ENCODE measurements around the gene RD3L. TPM values are rescaled to one million over a fixed set of nuclear protein-coding genes. Genes with fewer than 3 reads are reported as not detected.
A peak's percentile ranks its signal among the peaks of the same experiment; 100 is the strongest.

Gene RD3L
- total RNA-seq, 1 experiment from 2014 or later: not detected

GRCh38 chr14:103908580-103908979 lies 33.7 kb downstream of the RD3L start:
- no peak overlapping the region for H3K27ac ChIP-seq (ENCODE audit: low read depth, low read length)
- CTCF ChIA-PET: interaction anchor here (0.9 kb wide), 1 partner anchor 100 kb away, joined by 4 read pairs; no protein-coding TSS in a partner anchor

GRCh38 chr14:103905842-103906456 lies 36.4 kb downstream of the RD3L start:
- Histone ChIP-seq H3K4me2 (ENCODE audit: low read length) (no peak overlapping the region), H3K27ac (ENCODE audit: low read depth, low read length) (no peak overlapping the region), H3K4me3 (replicated peaks in 1 of 2; ENCODE audit: low read depth in 1 of 2, low read length in 2 of 2) (no peak overlapping the region), H3K4me1 (ENCODE audit: control insufficient read depth in 1 of 2, insufficient read depth in 2 of 2, low read length in 2 of 2) (peaks cover 5 to 15% of the 10 kb centered on the region in 2 experiments; a peak in 3 of 4 replicates), H4K20me1 (ENCODE audit: insufficient read depth) (no peaks in the 10 kb centered on the region), H3K9ac (ENCODE audit: low read length) (no peak overlapping the region), H3K9me3 (ENCODE audit: control insufficient read depth in 1 of 2, insufficient read depth in 1 of 2, low read depth in 1 of 2, low read length in 2 of 2) (no peaks in the 10 kb centered on the region), H3K79me2 (ENCODE audit: insufficient read depth, low read length) (no peaks in the 10 kb centered on the region), H2AFZ (ENCODE audit: low read depth, low read length, poor library complexity, severe bottlenecking) (no peak overlapping the region), H3K27me3 (ENCODE audit: insufficient read depth, low read length) (no peaks in the 10 kb centered on the region), H3K36me3 (ENCODE audit: control insufficient read depth in 1 of 2, insufficient read depth in 2 of 2, low read length in 2 of 2) (no peaks in the 10 kb centered on the region), H3K9me2 (ENCODE audit: insufficient read depth) (no peaks in the 10 kb centered on the region)
- no peak for ATAC-seq
- RAD21 ChIA-PET (ENCODE audit: low non-redundant PET in 1 of 2, low total read pairs in 2 of 2, uncharacterized antibody in 2 of 2, unreplicated experiment in 2 of 2): no interaction called here
- no peak for DNase-seq (ENCODE audit: low read depth, low spot score)
- no TSS peak for BruUV-seq (replicated peaks)
- CTCF ChIA-PET: interaction anchor here (0.8 to 1.4 kb wide), 4 partner anchors 11 to 97 kb away, joined by 3 to 7 read pairs (median 4); no protein-coding TSS in a partner anchor
- TF ChIP-seq CTCF (IDR thresholded peaks at IDR 0.05 in 2 of 3, conservative IDR thresholded peaks at IDR 0.05 in 1 of 3; ENCODE audit: borderline replicate concordance in 1 of 3, insufficient read depth in 1 of 3, low read depth in 2 of 3, low read length in 2 of 3): 0 out of 6 replicates have a peak, but pooled peaks of 1 of the 3 experiments have one; percentile 15
- no peak for TF ChIP-seq TCF7L2 (IDR thresholded peaks at IDR 0.05; ENCODE audit: borderline replicate concordance, extremely low read depth, insufficient read depth, insufficient read length)
- intact Hi-C loops (cut with micrococcal nuclease): loop anchor here (10.0 kb wide), 1 partner anchor 331 kb away; no protein-coding TSS in a partner anchor
- POLR2A ChIA-PET: no interaction called here

More at GRCh38 chr14:103908580-103908979, 33.7 kb downstream of the RD3L start:
- H3K9me2 ChIP-seq (ENCODE audit: insufficient read depth): no peaks in the 10 kb centered on the region
- peaks cover 5 to 11% of the 10 kb centered on the region in 2 experiments; a peak in 3 of 4 replicates for H3K4me1 ChIP-seq (ENCODE audit: control insufficient read depth in 1 of 2, insufficient read depth in 2 of 2, low read length in 2 of 2)
- no peak overlapping the region for H2AFZ ChIP-seq (ENCODE audit: low read depth, low read length, poor library complexity, severe bottlenecking)
- POLR2A ChIA-PET: no interaction called here
- TF ChIP-seq SIN3A (IDR thresholded peaks at IDR 0.05; ENCODE audit: low read depth) (no peak), YY1 (IDR thresholded peaks at IDR 0.05; ENCODE audit: extremely low read depth, insufficient replicate concordance, low read depth, low read length) (no peak), MAX (IDR thresholded peaks at IDR 0.05) (no peak), ZNF274 (IDR thresholded peaks at IDR 0.05; ENCODE audit: low read depth, low read length) (no peak), CBX3 (IDR thresholded peaks at IDR 0.05; ENCODE audit: low read depth) (no peak)
- RAD21 ChIA-PET (ENCODE audit: low non-redundant PET in 1 of 2, low total read pairs in 2 of 2, uncharacterized antibody in 2 of 2, unreplicated experiment in 2 of 2): no interaction called here
- H4K20me1 ChIP-seq (ENCODE audit: insufficient read depth): peaks cover under 1% of the 10 kb centered on the region; the same call in 1 of the 2 replicates
- DNase-seq (ENCODE audit: low read depth, low spot score) (no peak), ATAC-seq (no peak)
- 0 out of 2 replicates have a peak, but pooled peaks cover 4% of the 10 kb centered on the region for H3K79me2 ChIP-seq (ENCODE audit: insufficient read depth, low read length)
- no TSS peak for BruUV-seq (replicated peaks)
- H3K9me3 ChIP-seq (ENCODE audit: control insufficient read depth in 1 of 2, insufficient read depth in 1 of 2, low read depth in 1 of 2, low read length in 2 of 2): no peaks in the 10 kb centered on the region
- H3K4me2 ChIP-seq (ENCODE audit: low read length): no peak overlapping the region
- no peak overlapping the region for H3K9ac ChIP-seq (ENCODE audit: low read length)
- peaks cover 13 to 14% of the 10 kb centered on the region in 2 experiments; a peak in 3 of 4 replicates for H3K36me3 ChIP-seq (ENCODE audit: control insufficient read depth in 1 of 2, insufficient read depth in 2 of 2, low read length in 2 of 2)
- no peaks in the 10 kb centered on the region for H3K27me3 ChIP-seq (ENCODE audit: insufficient read depth, low read length)
- no peak overlapping the region for H3K4me3 ChIP-seq (replicated peaks in 1 of 2; ENCODE audit: low read depth in 1 of 2, low read length in 2 of 2)
- intact Hi-C loops (cut with micrococcal nuclease): loop anchor here (10.0 kb wide), 1 partner anchor 334 kb away; no protein-coding TSS in a partner anchor
